ENCODE results near the gene CTH.
A peak's percentile ranks its signal among the peaks of the same experiment; 100 is the strongest.
"Not testable (repeated sequence)": the region's sequence is repeated elsewhere in the genome, so short reads cannot be mapped to it uniquely, and the experiment has no call there.

CTH gene

GRCh38 chr1:70459496-70460225, 48.6 kb downstream of the CTH start:
- DNase-seq, result no peak

GRCh38 chr1:70460740-70461713, 50.0 kb downstream of the CTH start:
- not testable (repeated sequence) for DNase-seq

GRCh38 chr1:70462611-70463010, 51.5 kb downstream of the CTH start:
- no peak for DNase-seq

GRCh38 chr1:70465911-70466310, 54.8 kb downstream of the CTH start:
- no peak for DNase-seq

GRCh38 chr1:70467531-70467930, 56.5 kb downstream of the CTH start:
- DNase-seq, result no peak

GRCh38 chr1:70468180-70468579, 57.1 kb downstream of the CTH start:
- DNase-seq, result no peak

- not testable (repeated sequence) for DNase-seq
Measured at GRCh38 chr1:70469184-70469583, 58.1 kb downstream of the CTH start.

- DNase-seq, result no peak
Measured at GRCh38 chr1:70475023-70475422, 64.0 kb downstream of the CTH start.

GRCh38 chr1:70477090-70477489, 66.0 kb downstream of the CTH start:
- no peak for DNase-seq

GRCh38 chr1:70477905-70478304, 66.8 kb downstream of the CTH start:
- DNase-seq, result not testable (repeated sequence)

- DNase-seq, result no peak
Measured at GRCh38 chr1:70483342-70483741, 72.3 kb downstream of the CTH start.

GRCh38 chr1:70485624-70486023, 74.6 kb downstream of the CTH start:
- no peak for DNase-seq

GRCh38 chr1:70486676-70487458, 75.8 kb downstream of the CTH start:
- no peak for DNase-seq

GRCh38 chr1:70487459-70487815, 76.4 kb downstream of the CTH start:
- no peak for DNase-seq

- peak; percentile 73 for DNase-seq
Measured at GRCh38 chr1:70487910-70488665, 77.0 kb downstream of the CTH start.
